Measurements from ENCODE around the gene CEMIP2.
"Not testable (repeated sequence)": the region's sequence is repeated elsewhere in the genome, so short reads cannot be mapped to it uniquely, and the experiment has no call there.

The CEMIP2 gene

GRCh38 chr9:71662082-71662481 is 106.2 kb downstream of the CEMIP2 start:
- no peak for DNase-seq (ENCODE audit: low spot score)
- no peak for TF ChIP-seq CTCF (IDR thresholded peaks at IDR 0.05; ENCODE audit: borderline replicate concordance, control extremely low read depth, extremely low read depth, insufficient read depth, missing control alignments)
- in situ Hi-C loops (cut with MboI; ENCODE audit: low sequenced_read_pairs, unreplicated experiment) = no loop called here

- DNase-seq (ENCODE audit: low spot score); in situ Hi-C loops (cut with MboI; ENCODE audit: low sequenced_read_pairs, unreplicated experiment): not testable (repeated sequence)
Observed at GRCh38 chr9:71657276-71657675, 111.0 kb downstream of the CEMIP2 start.

- no peak for TF ChIP-seq CTCF (IDR thresholded peaks at IDR 0.05; ENCODE audit: borderline replicate concordance, control extremely low read depth, extremely low read depth, insufficient read depth, missing control alignments)
- in situ Hi-C loops (cut with MboI; ENCODE audit: low sequenced_read_pairs, unreplicated experiment) = no loop called here
- no peak for DNase-seq (ENCODE audit: low spot score)
Observed at GRCh38 chr9:71656496-71656895, 111.8 kb downstream of the CEMIP2 start.

- no peak for DNase-seq (ENCODE audit: low spot score)
- in situ Hi-C loops (cut with MboI; ENCODE audit: low sequenced_read_pairs, unreplicated experiment) = no loop called here
- TF ChIP-seq CTCF (IDR thresholded peaks at IDR 0.05; ENCODE audit: borderline replicate concordance, control extremely low read depth, extremely low read depth, insufficient read depth, missing control alignments) = no peak
Observed at GRCh38 chr9:71655778-71656177, 112.5 kb downstream of the CEMIP2 start.

- TF ChIP-seq CTCF (IDR thresholded peaks at IDR 0.05; ENCODE audit: borderline replicate concordance, control extremely low read depth, extremely low read depth, insufficient read depth, missing control alignments) = no peak
- in situ Hi-C loops (cut with MboI; ENCODE audit: low sequenced_read_pairs, unreplicated experiment) = no loop called here
- DNase-seq (ENCODE audit: low spot score) = no peak
Observed at GRCh38 chr9:71655141-71655540, 113.2 kb downstream of the CEMIP2 start.

GRCh38 chr9:71652480-71652879 is 115.8 kb downstream of the CEMIP2 start:
- DNase-seq (ENCODE audit: low spot score) = no peak
- in situ Hi-C loops (cut with MboI; ENCODE audit: low sequenced_read_pairs, unreplicated experiment) = no loop called here
- TF ChIP-seq CTCF (IDR thresholded peaks at IDR 0.05; ENCODE audit: borderline replicate concordance, control extremely low read depth, extremely low read depth, insufficient read depth, missing control alignments) = no peak

- TF ChIP-seq CTCF (IDR thresholded peaks at IDR 0.05; ENCODE audit: borderline replicate concordance, control extremely low read depth, extremely low read depth, insufficient read depth, missing control alignments) = no peak
- in situ Hi-C loops (cut with MboI; ENCODE audit: low sequenced_read_pairs, unreplicated experiment) = no loop called here
- DNase-seq (ENCODE audit: low spot score) = no peak
Observed at GRCh38 chr9:71648453-71648852, 119.9 kb downstream of the CEMIP2 start.
